A673 (cell line): ENCODE results near the gene HDAC4. TPM values are rescaled to one million over a fixed set of nuclear protein-coding genes. Genes with fewer than 3 reads are reported as not detected.
A peak's percentile ranks its signal among the peaks of the same experiment; 100 is the strongest.
"Not testable (repeated sequence)": the region's sequence is repeated elsewhere in the genome, so short reads cannot be mapped to it uniquely, and the experiment has no call there.

ENCODE experiments used
- Bru-seq: library from RNA; stranded (reverse); fragments of 400-500 nt; gene quantifications from one replicate; lab custom pipeline; 2021; lab: Mats Ljungman, UMichigan
- BruChase-seq, 2 experiments: library from RNA; stranded (reverse); fragments of 400-500 nt; gene quantifications; one replicate each; lab custom pipeline; 2021; lab: Mats Ljungman, UMichigan
- BruUV-seq: library from RNA; stranded (reverse); fragments of 400-500 nt; replicated peaks from 2 replicates; lab custom pipeline; 2021; lab: Mats Ljungman, UMichigan
- CTCF ChIA-PET: fragments of 300-600 bp; sonication (Branson Sonifier 250); formaldehyde crosslinking; loops from one replicate; lab custom pipeline; 2022; ENCODE audit warnings: antibody characterized with exemption; lab: Charles Lee
- POLR2A ChIA-PET: fragments of 300-600 bp; sonication (Branson Sonifier 250); formaldehyde crosslinking; loops from one replicate; lab custom pipeline; 2022; ENCODE audit warnings: antibody characterized with exemption; ENCODE audit not compliant: low non-redundant PET; lab: Charles Lee
- DNase-seq: peaks from one replicate; pipeline ENCODE4 v3.0.0-alpha.2; 2015; ENCODE audit warnings: low spot score
- H3K27ac ChIP-seq: fragments of 200-600 bp; sonication (generic); 2 replicates; pipeline ENCODE4 v1.5.1; 2016; ENCODE audit warnings: mixed run types, low read depth, mild to moderate bottlenecking, mixed read lengths, antibody characterized with exemption, low read length; ENCODE audit not compliant: poor library complexity, severe bottlenecking
- H3K27me3 ChIP-seq: fragments of 200-600 bp; sonication (generic); replicated peaks from 2 replicates; pipeline ENCODE4 v1.6.1; 2017; ENCODE audit warnings: mixed run types, low read depth, mild to moderate bottlenecking, mixed read lengths, antibody characterized with exemption, low read length; ENCODE audit not compliant: insufficient read depth, poor library complexity
- H3K36me3 ChIP-seq: fragments of 200-600 bp; sonication (generic); 2 replicates; pipeline ENCODE4 v1.6.1; 2016; ENCODE audit warnings: mixed run types, mild to moderate bottlenecking, mixed read lengths, antibody characterized with exemption, low read length; ENCODE audit not compliant: insufficient read depth, poor library complexity, severe bottlenecking
- H3K4me1 ChIP-seq: fragments of 200-600 bp; sonication (generic); 2 replicates; pipeline ENCODE4 v1.6.1; 2017; ENCODE audit warnings: mixed run types, mild to moderate bottlenecking, mixed read lengths, antibody characterized with exemption, low read length; ENCODE audit not compliant: insufficient read depth, poor library complexity, severe bottlenecking
- H3K4me3 ChIP-seq: fragments of 200-600 bp; sonication (generic); 2 replicates; pipeline ENCODE4 v1.5.1; 2016; ENCODE audit warnings: low read depth, mixed run types, mild to moderate bottlenecking, mixed read lengths, low read length; ENCODE audit not compliant: poor library complexity, severe bottlenecking
- H3K9me3 ChIP-seq: fragments of 200-600 bp; sonication (generic); 2 replicates; pipeline ENCODE4 v1.6.1; 2016; ENCODE audit warnings: mixed run types, low read depth, mild to moderate bottlenecking, mixed read lengths, antibody characterized with exemption, low read length; ENCODE audit not compliant: poor library complexity, severe bottlenecking
- CTCF ChIP-seq: fragments of 300-800, 200-600 bp; sonication (generic); conservative IDR thresholded peaks from 2 replicates; pipeline ENCODE4 v1.5.1; 2017; ENCODE audit warnings: low read depth, mild to moderate bottlenecking, antibody characterized with exemption, low read length, moderate library complexity, mixed read lengths
- EZH2 ChIP-seq: fragments of 200-600 bp; sonication (generic); IDR thresholded peaks from 2 replicates; pipeline ENCODE4 v1.6.1; 2017; ENCODE audit warnings: borderline replicate concordance, low read depth, mild to moderate bottlenecking, mixed read lengths, antibody characterized with exemption, low read length; ENCODE audit not compliant: poor library complexity, severe bottlenecking
- intact Hi-C: fragments of 100-400 bp; cut with micrococcal nuclease; formaldehyde crosslinking; loops from one replicate; pipeline ENCODE4 v1.10.0; 2022; ENCODE audit not compliant: unreplicated experiment
- long read RNA-seq: library from polyadenylated mRNA; stranded (forward); transcript quantifications from one replicate; pipeline ENCODE4 v2.0.0, GENCODE V29; 2022
- total RNA-seq: library from RNA; stranded (reverse); gene quantifications from 2 replicates; pipeline ENCODE4 v1.2.3, GENCODE V29; 2021

Gene HDAC4
- total RNA-seq = 36.0 and 40.0 TPM in 2 replicates
- Bru-seq, nascent RNA = percentile 70 among the genes with signal in this experiment
- BruChase-seq, experiment 1, labeled RNA remaining after a 2-hour chase = percentile 67 among the genes with signal in this experiment
- BruChase-seq, experiment 2, labeled RNA remaining after a 6-hour chase = percentile 75 among the genes with signal in this experiment
- long read RNA-seq, full-length matches to known transcripts = 4 of 37 reads
- long read RNA-seq, partial matches to known transcripts = 12 of 37 reads
- long read RNA-seq, other reads (novel, unspliced or antisense) = 21 of 37 reads

DNA sequence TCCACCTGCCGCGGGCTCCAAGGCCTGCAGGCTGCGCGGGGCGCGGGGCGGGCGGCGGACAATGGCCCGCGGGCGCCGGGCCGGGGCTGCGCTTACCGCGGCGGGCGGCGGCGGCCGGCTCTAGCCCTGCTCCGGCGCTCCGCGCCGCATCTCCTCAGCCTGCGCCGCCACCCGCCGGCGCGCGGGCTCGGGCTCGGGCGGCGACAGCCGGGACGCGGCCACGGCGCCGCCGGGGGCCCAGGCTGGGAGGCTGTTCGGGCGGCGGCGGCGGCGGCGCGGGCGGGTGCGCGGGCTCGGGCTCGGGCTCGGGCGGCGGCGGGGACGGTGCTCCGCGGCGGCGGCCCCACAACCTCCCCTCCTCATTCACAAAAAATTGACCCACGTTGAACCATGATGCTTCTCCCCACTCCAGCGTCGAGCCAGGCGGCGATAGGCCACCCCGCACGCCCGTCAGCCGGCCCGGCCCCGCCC is at the start of gene HDAC4:
Gene HDAC4 (minus strand): TSS at position 425 of the 471 bp plus-strand sequence. CDS start 48,321 bp downstream, outside the sequence.
- H3K9me3 ChIP-seq = no peaks in the 10 kb centered on the region
- peaks cover 26% of the 10 kb centered on the region for H3K4me1 ChIP-seq
- ChIA-PET POLR2A (interaction anchor here (0.6 kb wide), 1 partner anchor 181 kb away, joined by 4 read pairs; no protein-coding TSS in a partner anchor), CTCF (no interaction called here)
- no peak for DNase-seq
- H3K27ac ChIP-seq = peak within 1 kb of the TSS; percentile 100
- BruUV-seq = no TSS peak
- no peaks in the 10 kb centered on the region for H3K36me3 ChIP-seq
- no peaks in the 10 kb centered on the region for H3K27me3 ChIP-seq
- TF ChIP-seq EZH2 (no peak), CTCF (no peak)
- peak within 1 kb of the TSS; percentile 63 for H3K4me3 ChIP-seq
- intact Hi-C loops = loop anchor here (10.0 kb wide), 1 partner anchor 146 kb away; no protein-coding TSS in a partner anchor

DNA sequence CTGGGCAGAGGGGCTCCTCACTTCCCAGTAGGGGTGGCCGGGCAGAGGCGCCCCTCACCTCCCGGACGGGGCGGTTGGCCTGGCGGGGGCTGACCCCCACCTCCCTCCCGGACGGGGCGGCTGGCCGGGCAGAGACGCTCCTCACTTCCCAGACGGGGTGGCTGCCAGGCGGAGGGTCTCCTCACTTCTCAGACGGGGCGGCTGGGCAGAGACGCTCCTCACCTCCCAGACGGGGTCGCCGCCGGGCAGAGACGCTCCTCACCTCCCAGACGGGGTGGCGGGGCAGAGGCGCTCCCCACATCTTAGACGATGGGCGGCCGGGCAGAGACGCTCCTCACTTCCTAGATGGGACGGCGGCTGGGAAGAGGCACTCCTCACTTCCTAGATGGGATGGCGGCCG is 48.6 kb upstream of the HDAC4 start:
- H3K4me3 ChIP-seq, CTCF ChIA-PET, H3K36me3 ChIP-seq, H3K9me3 ChIP-seq, H3K4me1 ChIP-seq, BruUV-seq, intact Hi-C loops, DNase-seq, H3K27me3 ChIP-seq, H3K27ac ChIP-seq: not testable (repeated sequence)
- POLR2A ChIA-PET = interaction anchor here (0.6 kb wide), 1 partner anchor 1998 kb away, joined by 4 read pairs; no protein-coding TSS in a partner anchor

DNA sequence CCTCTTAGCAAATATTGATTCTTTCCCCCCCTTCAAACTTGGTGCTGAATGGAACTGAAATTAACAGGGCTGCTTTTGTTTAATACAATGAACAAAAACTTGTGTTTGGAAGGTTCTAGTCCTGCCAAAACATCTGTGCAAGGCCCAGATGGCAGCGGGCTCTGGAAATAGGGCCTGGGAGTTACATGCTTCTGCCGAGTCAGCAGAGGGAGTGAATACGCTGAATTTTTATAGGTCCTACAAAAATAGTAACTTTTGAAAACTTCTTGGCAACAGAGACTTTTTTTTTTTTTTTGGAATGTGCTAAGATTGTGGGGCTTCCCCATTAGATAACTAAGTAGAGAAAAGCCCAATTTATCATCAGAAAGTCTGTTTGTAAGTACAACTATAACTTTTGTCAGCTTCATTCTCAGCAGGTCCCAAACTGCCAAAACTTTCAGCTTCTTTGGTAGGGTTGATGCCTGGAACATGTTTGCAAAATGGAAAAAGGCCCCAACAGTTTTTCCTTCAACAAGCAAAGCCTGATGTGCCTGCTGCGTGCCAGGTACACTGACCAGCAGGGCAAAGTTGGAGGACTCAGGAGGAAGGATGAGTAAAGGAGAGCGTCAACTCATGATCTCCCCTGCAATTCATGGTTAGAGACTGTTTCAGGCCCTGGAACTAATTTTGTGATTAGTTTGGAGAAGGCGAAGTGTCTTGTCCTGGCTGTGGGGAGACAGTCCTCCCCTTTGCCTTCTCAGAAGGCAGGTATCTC is 45.1 kb upstream of the HDAC4 start:
- H3K27ac ChIP-seq = no peak overlapping the region
- H3K4me3 ChIP-seq = no peak overlapping the region
- no peak for TF ChIP-seq EZH2
- TF ChIP-seq CTCF = no peak
- no peaks in the 10 kb centered on the region for H3K9me3 ChIP-seq
- H3K27me3 ChIP-seq = peaks cover 2% of the 10 kb centered on the region
- no peak for DNase-seq
- ChIA-PET POLR2A (no interaction called here), CTCF (no interaction called here)
- H3K36me3 ChIP-seq = no peaks in the 10 kb centered on the region
- intact Hi-C loops = no loop called here
- BruUV-seq = no TSS peak
- H3K4me1 ChIP-seq = no peaks in the 10 kb centered on the region
